HG02759 (cell line): ENCODE results near the gene GIT1.

Source experiments
- ATAC-seq: cut with Tn5 transposase; IDR thresholded peaks from one replicate; pipeline ENCODE4 v1.9.1; 2021; ENCODE audit warnings: mild to moderate bottlenecking, moderate library complexity; ENCODE audit not compliant: unreplicated experiment

GIT1 gene

DNA sequence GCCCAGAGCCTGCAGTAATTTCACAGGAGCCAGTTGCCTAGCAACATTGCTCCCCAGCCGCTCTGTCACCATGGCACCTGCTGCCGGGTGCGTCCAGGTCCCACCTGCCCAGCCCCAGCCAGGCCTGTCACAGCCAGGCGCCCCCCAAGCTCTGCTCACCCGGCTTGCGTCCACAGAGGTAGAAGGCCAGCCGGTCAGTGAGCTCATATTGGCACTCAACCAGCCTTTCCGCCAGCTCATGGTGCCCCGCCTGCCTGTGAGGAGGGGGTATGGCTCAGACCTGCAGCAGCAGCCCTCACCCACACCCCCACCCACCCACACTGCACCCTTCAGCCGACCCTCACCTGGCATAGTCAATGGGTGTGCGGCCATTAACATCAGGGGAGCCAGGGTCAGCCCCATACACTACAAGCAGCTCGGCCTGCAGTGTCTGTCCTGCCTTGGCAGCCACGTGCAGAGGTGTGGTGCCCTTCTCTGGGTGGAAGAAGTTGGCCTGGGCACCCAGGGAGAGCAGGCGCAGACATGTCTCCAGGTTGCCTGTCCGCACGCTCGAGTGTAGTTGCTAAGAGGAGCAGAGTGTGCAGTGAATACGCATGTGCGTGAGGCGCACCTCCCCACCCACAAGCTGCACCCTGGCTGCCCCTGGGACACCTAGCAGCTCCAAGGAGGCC is 7.7 kb downstream of the GIT1 start:
- no peak for ATAC-seq

GRCh38 chr17:29579866-29580771 is 9.3 kb downstream of the GIT1 start:
- ATAC-seq = peak; percentile 87

GRCh38 chr17:29578626-29579485 is 10.6 kb downstream of the GIT1 start:
- no peak for ATAC-seq

DNA sequence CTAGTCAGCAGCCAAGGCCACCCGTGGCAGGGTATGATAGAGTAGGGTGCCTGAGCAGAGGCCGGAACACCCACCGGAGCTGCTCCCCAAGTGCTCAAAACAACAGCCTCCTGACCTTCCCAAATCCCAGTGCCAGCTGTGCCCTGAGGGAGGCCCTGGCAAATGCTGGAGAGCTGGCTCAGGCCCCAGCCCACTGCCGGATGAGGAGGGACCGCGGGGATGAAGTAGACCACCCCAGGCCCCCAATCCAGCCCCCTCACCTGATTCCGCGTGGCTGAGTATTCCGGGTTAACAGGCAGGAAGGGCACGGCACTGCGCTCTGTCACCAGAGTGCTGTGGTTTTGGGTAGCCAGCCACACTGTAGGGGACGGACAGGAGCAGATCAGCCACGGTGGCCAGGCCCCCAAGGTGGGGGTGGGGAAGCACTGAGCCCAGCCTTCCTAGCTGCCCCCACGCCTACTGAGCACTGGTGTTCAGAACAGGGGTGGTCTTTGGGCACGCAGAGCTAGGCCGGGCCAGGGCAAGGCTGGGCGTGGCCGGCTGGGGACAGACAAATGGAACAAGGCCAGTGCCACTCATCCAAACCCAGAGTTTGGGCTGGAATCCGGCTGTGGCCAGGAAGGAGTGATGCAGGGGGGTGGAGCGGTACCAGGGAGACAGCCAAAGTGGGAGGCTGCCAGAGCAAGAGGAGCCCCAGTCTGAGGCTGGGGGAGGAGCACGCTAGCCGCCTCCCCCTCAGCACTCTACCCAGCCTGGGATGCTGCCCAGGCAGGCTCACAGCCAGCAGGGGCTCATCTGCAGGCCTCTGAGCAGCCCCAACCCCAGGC is 11.8 kb downstream of the GIT1 start:
- ATAC-seq = no peak

- no peak for ATAC-seq
These were observed 12.5 kb downstream of the GIT1 start for GRCh38 chr17:29577001-29577370.

DNA sequence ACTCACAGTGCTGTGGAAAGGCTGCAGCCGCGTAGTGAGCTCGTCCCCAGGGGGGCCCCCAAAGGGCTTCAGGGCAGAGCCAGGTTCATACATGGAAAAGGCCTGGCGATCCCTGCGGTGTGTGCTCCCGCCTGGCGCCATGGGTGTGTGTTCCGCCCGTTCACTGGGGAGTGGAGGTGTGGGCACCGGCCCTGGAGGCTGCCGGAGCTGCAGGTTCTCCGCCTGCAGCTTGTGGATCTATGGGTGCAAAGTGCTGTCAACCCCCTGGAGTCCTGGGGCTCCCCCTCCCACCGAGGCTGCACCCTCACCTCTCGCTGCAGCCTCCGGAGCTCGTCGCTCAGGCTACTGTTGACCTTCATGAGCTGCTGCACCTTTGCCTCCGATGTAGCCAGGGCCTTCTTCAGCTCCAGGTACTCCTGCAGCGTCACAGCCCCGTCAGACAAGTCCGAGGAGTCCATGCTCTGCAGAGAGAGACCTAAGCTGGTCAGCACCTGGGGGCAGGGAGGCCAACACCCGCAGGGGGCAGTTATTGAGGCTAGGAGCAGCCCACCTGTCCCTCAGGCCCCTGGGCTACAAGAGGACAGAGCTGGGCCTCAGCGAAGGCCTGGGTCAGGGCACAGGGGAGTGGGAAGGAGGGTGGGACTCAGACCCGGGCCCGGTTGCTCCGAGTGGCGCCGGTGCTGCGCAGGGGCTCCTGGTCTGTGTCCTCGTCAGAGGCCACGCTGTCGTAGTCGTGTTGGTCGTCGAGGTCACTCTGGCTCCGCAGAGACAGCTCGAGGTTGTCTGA is 13.0 kb downstream of the GIT1 start:
- no peak for ATAC-seq

GRCh38 chr17:29575511-29576213 is 13.8 kb downstream of the GIT1 start:
- no peak for ATAC-seq

- ATAC-seq = no peak
These were observed 14.5 kb downstream of the GIT1 start for GRCh38 chr17:29574732-29575510.

DNA sequence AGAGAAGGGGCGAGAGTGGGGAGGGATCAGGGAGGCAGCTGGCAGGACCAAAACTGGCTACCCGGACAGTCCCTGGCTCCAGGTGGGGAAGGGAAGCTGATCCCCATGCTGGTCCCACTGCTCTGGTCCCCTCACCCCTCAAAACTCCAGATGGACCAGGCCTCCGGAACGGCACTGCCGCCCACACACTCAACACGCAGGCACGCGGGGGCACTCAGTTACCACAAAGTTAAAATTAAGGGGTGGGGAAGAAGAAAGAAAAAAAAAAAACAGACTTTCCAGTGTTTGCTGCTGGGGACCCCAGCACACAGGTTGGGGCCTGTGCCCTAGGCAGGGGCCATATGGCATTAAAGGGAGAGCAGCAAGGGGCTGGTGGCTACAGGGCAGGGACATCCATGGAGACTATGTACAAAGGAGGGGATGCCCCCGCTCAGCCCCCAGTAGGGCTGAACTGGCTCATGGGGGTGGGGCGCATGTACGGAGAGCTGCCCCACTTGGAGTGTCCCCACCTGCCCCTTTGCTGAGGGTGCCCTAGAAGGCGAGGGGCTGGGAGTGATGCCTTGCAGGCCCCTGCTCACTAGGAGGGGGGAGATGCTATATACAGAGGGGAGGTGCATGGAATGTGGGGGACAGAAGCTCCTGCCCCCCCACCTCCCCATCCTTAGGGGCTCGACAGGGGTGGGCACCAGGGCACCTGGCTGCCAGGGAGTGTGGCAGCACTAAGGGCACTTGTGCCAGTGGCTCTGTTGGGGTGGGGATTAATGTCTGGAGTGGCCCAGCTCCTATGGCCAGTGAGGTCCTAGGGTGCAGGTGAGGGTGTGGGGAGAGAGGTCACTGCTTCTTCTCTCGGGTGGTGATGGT is 15.3 kb downstream of the GIT1 start:
- ATAC-seq = no peak

DNA sequence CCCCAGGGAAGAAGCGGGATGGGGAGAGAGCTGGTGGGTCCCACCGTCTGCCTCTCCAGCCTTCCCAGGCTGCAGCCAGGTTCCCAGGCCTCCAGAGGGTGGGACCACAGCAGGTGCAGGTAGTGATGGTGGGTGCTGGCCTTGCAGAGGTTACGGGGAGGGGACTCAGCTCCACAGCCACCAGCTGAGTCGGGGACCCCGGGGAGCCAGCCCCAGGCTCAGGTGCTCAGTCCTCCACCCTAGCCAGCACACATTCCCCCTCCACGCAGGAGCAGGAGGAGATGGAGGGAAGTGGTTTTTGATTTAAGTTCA is 15.9 kb downstream of the GIT1 start:
- no peak for ATAC-seq

DNA sequence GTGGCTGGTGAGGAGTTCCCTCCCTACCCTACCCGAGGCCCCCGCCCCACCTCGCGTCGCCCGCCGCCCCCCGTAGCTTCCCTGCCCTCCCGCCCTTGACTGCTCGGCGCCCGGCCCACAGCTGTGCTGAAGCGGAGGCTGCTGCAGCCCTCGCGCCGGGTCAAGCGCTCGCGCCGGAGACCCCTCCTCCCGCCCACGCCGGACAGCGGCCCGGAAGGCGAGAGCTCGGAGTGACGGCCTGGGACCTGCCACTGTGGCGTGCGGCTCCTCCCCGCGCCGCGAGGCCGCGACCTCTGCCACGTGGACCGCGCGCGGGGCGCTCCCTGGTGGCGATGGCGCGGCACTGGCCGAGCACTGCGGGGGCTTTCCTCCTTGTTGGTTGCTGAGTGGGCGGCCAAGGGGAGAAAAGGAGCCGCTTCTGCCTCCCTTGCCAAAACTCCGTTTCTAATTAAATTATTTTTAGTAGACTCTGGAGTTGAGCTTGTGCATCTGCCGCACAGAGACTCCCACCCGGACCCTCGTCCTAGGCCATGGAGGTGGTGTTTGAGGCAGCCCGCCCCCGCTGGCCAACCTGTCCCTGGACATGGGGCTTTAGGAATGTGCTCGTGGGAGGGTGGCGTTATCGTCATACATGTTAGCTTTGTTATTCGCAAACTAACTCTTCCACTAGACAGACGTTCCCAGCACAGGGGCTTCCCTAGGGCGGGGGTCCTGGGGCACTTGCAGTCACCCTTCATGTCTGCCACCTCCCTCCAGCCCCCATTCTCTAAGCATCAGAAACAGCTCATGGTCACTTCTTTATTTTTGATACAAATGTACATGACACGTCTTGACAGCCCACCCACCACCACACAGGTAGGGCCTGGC is 16.5 kb downstream of the GIT1 start:
- ATAC-seq = no peak

DNA sequence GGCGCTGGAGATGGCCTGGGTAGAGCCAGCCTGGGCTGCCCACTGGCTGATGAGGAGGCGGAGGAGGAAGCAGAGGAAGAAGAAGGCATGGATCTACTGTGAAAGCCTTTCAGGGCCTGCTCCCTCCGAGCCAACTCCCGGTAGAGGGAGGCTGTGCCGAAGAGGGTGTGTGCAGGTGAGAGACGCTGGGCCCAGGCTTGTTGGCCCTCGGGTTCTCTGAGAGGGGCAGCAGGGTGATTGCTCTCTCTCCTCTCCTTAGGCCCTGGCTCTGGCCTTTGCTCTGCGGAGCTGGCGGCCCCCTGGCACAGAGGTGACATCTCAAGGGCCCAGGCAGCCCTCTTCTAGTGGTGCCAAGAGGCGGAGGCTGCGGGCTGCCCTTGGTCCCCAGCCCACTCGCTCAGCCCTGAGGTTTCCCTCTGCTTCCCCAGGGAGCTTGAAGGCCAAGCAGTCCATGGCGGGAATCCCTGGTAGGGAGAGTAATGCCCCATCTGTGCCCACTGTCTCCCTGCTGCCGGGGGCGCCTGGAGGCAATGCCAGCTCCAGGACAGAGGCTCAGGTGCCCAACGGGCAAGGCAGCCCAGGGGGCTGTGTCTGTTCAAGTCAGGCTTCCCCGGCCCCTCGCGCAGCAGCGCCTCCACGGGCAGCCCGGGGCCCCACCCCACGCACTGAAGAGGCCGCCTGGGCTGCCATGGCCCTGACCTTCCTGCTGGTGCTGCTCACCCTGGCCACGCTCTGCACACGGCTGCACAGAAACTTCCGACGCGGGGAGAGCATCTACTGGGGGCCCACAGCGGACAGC is 17.4 kb downstream of the GIT1 start:
- ATAC-seq = no peak

- ATAC-seq = no peak
These were observed 18.0 kb downstream of the GIT1 start for GRCh38 chr17:29571486-29571882.

- no peak for ATAC-seq
These were observed 18.9 kb downstream of the GIT1 start for GRCh38 chr17:29570521-29570920.

GRCh38 chr17:29569245-29569950 is 20.1 kb downstream of the GIT1 start:
- no peak for ATAC-seq
